HFF-Myc (cell line): ENCODE measurements around the gene RAPGEF1.

ENCODE experiments used
- DNase-seq: peaks from one replicate; pipeline ENCODE4 v3.0.0-alpha.2; 2011; ENCODE audit warnings: low read depth; ENCODE audit errors: extremely low read depth
- H3K4me3 ChIP-seq: replicated peaks from 2 replicates; pipeline ENCODE4 v1.5.1; 2011; ENCODE audit warnings: low read depth, mild to moderate bottlenecking, control low read depth, low read length
- TF ChIP-seq, protein P1 (sequence below): IDR thresholded peaks from 2 replicates; pipeline ENCODE4 v1.5.1; 2012; ENCODE audit warnings: mild to moderate bottlenecking, low read depth, low read length, control low read depth; ENCODE audit errors: missing control alignments

RAPGEF1 gene

DNA sequence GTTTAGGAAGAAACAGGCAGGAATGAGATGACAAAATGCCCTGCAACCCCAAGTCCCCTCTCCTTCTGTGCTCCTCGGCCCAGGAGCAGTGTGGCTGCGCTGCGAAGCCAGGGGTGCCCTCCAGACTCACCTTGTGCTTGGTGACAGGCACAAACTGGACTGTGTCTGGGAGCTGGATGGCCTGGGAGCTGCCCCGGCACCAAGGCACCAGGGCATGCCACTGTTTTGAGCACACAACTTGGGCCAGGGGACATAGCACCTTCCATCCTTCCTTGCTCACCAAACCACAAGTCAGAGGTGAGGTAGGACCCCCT lies 143.5 kb downstream of the RAPGEF1 start:
- H3K4me3 ChIP-seq, result no peak overlapping the region
- DNase-seq, result no peak
- TF ChIP-seq, protein P1, sequence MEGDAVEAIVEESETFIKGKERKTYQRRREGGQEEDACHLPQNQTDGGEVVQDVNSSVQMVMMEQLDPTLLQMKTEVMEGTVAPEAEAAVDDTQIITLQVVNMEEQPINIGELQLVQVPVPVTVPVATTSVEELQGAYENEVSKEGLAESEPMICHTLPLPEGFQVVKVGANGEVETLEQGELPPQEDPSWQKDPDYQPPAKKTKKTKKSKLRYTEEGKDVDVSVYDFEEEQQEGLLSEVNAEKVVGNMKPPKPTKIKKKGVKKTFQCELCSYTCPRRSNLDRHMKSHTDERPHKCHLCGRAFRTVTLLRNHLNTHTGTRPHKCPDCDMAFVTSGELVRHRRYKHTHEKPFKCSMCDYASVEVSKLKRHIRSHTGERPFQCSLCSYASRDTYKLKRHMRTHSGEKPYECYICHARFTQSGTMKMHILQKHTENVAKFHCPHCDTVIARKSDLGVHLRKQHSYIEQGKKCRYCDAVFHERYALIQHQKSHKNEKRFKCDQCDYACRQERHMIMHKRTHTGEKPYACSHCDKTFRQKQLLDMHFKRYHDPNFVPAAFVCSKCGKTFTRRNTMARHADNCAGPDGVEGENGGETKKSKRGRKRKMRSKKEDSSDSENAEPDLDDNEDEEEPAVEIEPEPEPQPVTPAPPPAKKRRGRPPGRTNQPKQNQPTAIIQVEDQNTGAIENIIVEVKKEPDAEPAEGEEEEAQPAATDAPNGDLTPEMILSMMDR, result no peak

DNA sequence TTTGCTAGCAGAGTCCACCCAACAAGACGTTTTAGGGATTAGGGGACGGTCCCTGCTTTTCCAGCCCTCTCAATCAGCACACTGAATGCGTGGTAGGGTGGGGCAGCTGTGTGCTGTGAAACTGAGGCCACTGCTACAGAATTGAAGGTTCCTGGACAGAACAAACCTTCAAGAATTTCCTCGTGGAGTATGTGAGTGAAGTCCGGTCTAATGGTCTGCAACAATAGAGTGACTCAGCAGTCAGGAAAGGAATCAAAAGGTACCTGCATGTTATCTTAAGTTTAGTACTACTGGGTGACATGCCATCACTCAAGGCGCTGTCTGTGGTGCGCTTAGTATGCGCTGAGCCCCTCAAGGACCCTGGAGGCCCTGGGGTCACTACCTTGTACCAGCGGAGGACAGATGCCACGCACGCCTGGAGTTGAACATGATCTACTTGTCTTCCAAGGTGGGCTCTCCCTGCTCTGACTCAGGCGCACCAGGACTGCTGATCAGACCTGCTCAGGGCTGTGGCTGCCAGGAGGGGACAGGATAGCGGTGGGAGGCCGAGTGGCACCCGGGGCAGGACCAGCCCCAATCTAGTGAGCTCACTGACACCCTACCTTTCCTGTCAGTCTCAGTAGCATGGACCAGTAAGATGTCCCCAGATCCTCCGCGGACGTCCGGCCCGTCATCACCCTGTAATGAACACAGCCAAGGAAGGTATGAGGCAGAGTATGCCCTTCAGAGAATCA lies 144.0 kb downstream of the RAPGEF1 start:
- DNase-seq, result no peak
- H3K4me3 ChIP-seq, result no peak overlapping the region
- TF ChIP-seq, protein P1, result no peak

DNA sequence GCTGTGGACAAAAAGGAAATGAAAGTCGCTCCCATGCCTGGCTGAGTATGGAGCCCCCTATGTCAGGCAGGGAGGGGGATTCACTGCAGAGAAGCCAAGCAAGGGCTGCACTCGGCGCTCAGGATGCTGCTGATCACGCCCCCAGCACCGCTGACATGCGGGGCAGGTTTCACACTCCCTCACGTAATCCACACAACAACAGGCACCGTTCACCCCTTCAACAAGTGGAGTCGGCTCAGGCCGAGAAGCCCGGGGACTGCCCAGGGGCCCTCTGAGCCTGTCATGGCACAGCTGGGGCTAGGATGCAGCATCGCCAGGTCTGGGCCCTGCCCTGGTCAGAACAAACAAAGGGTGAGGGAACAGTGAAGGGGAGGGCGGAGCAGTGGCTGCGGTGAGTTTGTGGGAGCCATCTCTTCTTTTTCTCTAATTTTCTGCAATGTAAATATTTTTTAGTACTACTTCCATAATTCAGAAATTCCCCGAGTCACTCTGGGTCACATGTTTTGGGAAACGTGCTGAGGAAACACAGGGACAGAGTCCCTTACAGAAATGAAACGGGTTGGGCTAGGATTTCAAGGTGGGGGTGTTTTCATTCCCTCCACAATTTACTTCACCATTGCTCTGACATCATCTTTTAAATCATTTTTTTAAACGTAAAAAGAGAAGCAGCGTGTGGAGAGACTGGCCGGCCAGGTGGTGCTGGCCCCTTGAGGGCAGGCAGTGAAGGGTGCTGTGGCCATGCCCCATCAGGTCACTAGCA lies 144.8 kb downstream of the RAPGEF1 start:
- no peak overlapping the region for H3K4me3 ChIP-seq

DNA sequence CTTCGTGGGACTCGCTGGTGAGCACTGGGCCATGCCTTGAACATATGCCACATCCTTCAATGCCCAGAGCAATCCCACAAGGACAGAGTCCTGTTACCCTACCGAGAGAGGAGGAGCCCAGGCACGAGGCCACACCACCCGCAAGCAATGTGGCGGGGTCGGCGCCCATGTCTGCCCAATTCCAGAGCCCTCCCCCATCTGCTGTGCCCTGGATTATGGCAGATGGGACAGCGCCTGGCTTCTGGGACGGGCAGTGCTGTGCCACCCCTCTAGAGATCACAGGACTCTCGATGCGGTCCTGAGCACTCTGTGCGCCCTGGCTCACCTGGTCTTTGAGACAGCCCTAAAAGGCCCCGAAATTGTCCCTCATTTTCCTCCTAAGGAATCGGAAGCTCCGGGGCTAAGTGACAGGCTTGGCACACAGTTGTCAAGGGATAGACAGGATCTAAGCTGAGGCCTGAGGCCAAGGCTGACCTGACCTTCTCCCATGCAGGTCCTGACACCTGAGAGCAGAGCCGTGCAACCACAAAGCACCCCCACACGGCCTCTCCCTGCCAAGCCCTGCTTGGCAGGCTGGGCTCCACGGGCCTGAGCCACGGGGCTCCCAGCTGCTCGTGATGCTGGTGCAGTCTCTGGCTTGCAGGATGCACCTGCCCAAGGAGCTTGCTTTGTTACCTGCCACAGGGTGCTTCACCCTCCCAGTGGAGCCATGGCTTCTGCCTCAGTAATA lies 145.8 kb downstream of the RAPGEF1 start:
- no peak overlapping the region for H3K4me3 ChIP-seq
- TF ChIP-seq, protein P1, result no peak
- no peak for DNase-seq

More for the DNA sequence above, 144.8 kb downstream of the RAPGEF1 start:
- TF ChIP-seq, protein P1, result no peak
- DNase-seq, result no peak

DNA sequence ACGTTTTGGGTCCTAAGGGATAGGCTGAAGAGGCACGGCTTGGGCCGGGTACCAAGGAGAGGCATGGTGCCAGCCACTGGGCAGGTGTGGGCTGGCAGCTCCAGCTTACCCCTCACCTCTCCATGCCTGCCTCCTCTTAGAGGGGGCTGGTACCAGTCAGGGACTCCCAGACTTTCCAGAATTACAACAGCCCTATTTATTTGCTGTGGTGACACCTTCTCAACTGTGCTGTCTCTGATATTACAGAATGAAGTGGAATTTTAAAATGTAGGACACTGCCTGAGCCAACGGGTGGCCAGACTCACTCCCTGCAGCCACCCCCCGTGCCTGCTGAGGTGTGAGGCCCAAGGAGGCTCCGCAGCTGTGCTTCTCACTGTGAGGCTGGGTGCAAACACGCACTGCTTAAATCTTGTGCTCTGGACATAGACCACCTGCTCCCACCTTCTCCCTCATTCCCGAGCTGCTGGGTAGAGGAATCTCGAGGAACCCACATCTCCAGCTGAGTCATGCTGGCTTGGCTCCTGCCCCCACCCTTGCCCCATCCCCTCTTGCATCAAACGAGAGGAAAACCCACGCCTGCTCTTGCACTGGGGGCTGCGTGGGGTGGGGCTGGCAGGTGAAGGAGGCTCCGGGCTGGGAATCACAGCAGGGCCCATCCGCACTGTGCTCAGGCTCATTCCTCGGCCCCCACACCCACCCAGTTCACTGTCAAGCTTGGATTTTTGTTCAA lies 146.6 kb downstream of the RAPGEF1 start:
- TF ChIP-seq, protein P1, result no peak
- no peak for DNase-seq

DNA sequence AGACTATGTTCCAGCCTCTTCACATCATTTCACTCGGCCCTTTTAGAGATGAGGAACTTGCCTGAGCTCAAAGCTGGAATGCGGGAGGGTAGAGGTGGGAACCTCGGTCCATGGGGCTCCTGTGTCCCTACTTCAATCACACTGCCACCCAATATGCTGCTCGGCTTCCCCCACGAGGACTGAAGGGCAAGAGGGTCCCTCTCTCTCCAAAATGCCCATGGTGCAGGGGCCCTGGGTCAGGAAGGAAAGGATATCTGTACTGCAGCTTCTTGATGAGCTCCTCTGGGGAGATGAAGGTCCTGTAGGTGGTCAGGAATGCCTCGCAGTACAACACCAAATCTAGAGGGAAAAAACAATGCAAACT lies 148.0 kb downstream of the RAPGEF1 start:
- no peak overlapping the region for H3K4me3 ChIP-seq
- DNase-seq, result no peak
- TF ChIP-seq, protein P1, result no peak

More for the DNA sequence above, 146.6 kb downstream of the RAPGEF1 start:
- H3K4me3 ChIP-seq, result no peak overlapping the region
